Endothelial cell of umbilical vein (primary cell): ENCODE results near the gene PODNL1.

Experiments used
- CTCF ChIP-seq, 2 donors: IDR thresholded peaks; 1 replicate in 1 of 2; 2 replicates in 1 of 2; pipeline ENCODE4 v1.5.1; 2011; ENCODE audit warnings: low read length in 2 of 2, mild to moderate bottlenecking in 2 of 2, moderate library complexity in 2 of 2, control low read depth in 1 of 2, inconsistent platforms in 1 of 2, low read depth in 1 of 2; ENCODE audit not compliant: insufficient read depth in 1 of 2; ENCODE audit errors: extremely low read depth in 1 of 2
- GATA2 ChIP-seq: IDR thresholded peaks from 2 replicates; pipeline ENCODE4 v1.7.0; 2011; ENCODE audit warnings: low read depth, mild to moderate bottlenecking, moderate library complexity, mixed read lengths, low read length; ENCODE audit not compliant: insufficient read length, insufficient read depth
- POLR2A ChIP-seq: IDR thresholded peaks from 2 replicates; pipeline ENCODE4 v1.6.1; 2012; ENCODE audit warnings: low read depth, mild to moderate bottlenecking, control low read depth, low read length
- POLR2AphosphoS5 ChIP-seq: IDR thresholded peaks from 2 replicates; pipeline ENCODE4 v1.6.1; 2012; ENCODE audit warnings: low read depth, mild to moderate bottlenecking, control low read depth, low read length, moderate library complexity; ENCODE audit not compliant: insufficient read depth

- TF ChIP-seq CTCF (IDR thresholded peaks at IDR 0.05; ENCODE audit: extremely low read depth in 1 of 2, insufficient read depth in 1 of 2, low read depth in 1 of 2, low read length in 2 of 2) (no peak), GATA2 (no peak), POLR2A (no peak), POLR2AphosphoS5 (no peak)
These were observed 527 bp downstream of the PODNL1 start for GRCh38 chr19:13937479-13938300.
